CD14-positive monocyte (primary cell): ENCODE data around the gene SLC25A45. TPM values are rescaled to one million over a fixed set of nuclear protein-coding genes. Genes with fewer than 3 reads are reported as not detected.

ENCODE experiments used
- DNase-seq, 3 donors: peaks; one replicate each; pipeline ENCODE4 v3.0.0-alpha.2; 2011 to 2022
- H2AFZ ChIP-seq: 2 replicates; pipeline ENCODE4 v1.6.0; 2012; ENCODE audit warnings: mild to moderate bottlenecking, low read depth, low read length, inconsistent platforms; ENCODE audit not compliant: insufficient read depth, poor library complexity, severe bottlenecking
- H3K27ac ChIP-seq, 2 donors: 1 replicate in 1 of 2; 2 replicates in 1 of 2; pipeline ENCODE4 v1.5.1; 2012 to 2013; ENCODE audit warnings: low read length in 2 of 2, control low read depth in 1 of 2, inconsistent platforms in 1 of 2, low read depth in 1 of 2, mild to moderate bottlenecking in 1 of 2
- H3K27me3 ChIP-seq, 2 donors: one replicate each; pipeline versions ENCODE4 v1.6.0 to v1.6.1; 2011 to 2013; ENCODE audit warnings: low read length in 2 of 2; ENCODE audit not compliant: control insufficient read depth in 2 of 2, insufficient read depth in 2 of 2
- H3K36me3 ChIP-seq, 2 donors: replicated peaks in 1 of 2; 1 replicate in 1 of 2; 2 replicates in 1 of 2; pipeline versions ENCODE4 v1.5.1 to v1.6.1; 2012 to 2013; ENCODE audit warnings: low read length in 2 of 2, control low read depth in 1 of 2, inconsistent platforms in 1 of 2, mild to moderate bottlenecking in 1 of 2; ENCODE audit not compliant: insufficient read depth in 2 of 2, control insufficient read depth in 1 of 2
- H3K4me1 ChIP-seq, 2 donors: 1 replicate in 1 of 2; 2 replicates in 1 of 2; pipeline versions ENCODE4 v1.5.1 to v1.6.1; 2012 to 2013; ENCODE audit warnings: low read length in 2 of 2, control low read depth in 1 of 2, inconsistent platforms in 1 of 2, mild to moderate bottlenecking in 1 of 2, moderate library complexity in 1 of 2; ENCODE audit not compliant: insufficient read depth in 2 of 2, control insufficient read depth in 1 of 2
- H3K4me2 ChIP-seq: replicated peaks from 2 replicates; pipeline ENCODE3; 2012; ENCODE audit warnings: low read length, moderate library complexity, mild to moderate bottlenecking; ENCODE audit not compliant: poor library complexity, severe bottlenecking; ENCODE audit errors: extremely low read depth
- H3K4me3 ChIP-seq, 3 experiments: fragments of 200-600 bp in 1 of 3; sonication (generic) in 1 of 3; replicated peaks in 1 of 3; 1 replicate in 2 of 3; 2 replicates in 1 of 3; pipeline ENCODE4 v1.5.1; 2011 to 2013; ENCODE audit warnings: low read length in 3 of 3, mild to moderate bottlenecking in 3 of 3, control low read depth in 2 of 3, low read depth in 2 of 3, inconsistent platforms in 1 of 3, moderate library complexity in 1 of 3
- H3K79me2 ChIP-seq: 2 replicates; pipeline ENCODE4 v1.6.0; 2012; ENCODE audit warnings: mild to moderate bottlenecking, control low read depth, inconsistent platforms, low read length, moderate library complexity; ENCODE audit not compliant: insufficient read depth
- H3K9ac ChIP-seq: 2 replicates; pipeline ENCODE4 v1.6.0; 2017; ENCODE audit warnings: low read length, mild to moderate bottlenecking; ENCODE audit not compliant: insufficient read depth, poor library complexity, severe bottlenecking
- H3K9me3 ChIP-seq, 2 donors: replicated peaks in 1 of 2; 1 replicate in 1 of 2; 2 replicates in 1 of 2; pipeline versions ENCODE4 v1.5.1 to v1.6.1; 2012 to 2013; ENCODE audit warnings: low read length in 2 of 2, control low read depth in 1 of 2; ENCODE audit not compliant: control insufficient read depth in 1 of 2, insufficient read depth in 1 of 2
- H4K20me1 ChIP-seq: 2 replicates; pipeline ENCODE4 v1.6.0; 2012; ENCODE audit warnings: mild to moderate bottlenecking, low read length, control low read depth, moderate library complexity; ENCODE audit not compliant: insufficient read depth
- H3K27ac Mint-ChIP-seq, 7 donors: one replicate each; pipeline ENCODE4 v1.8.0; 2020; ENCODE audit warnings: mild to moderate bottlenecking in 7 of 7, mixed read lengths in 7 of 7, moderate library complexity in 6 of 7, inconsistent platforms in 2 of 7
- H3K27me3 Mint-ChIP-seq, 3 donors: one replicate each; pipeline ENCODE4 v1.8.0; 2021 to 2022; ENCODE audit warnings: low read depth in 3 of 3, mild to moderate bottlenecking in 3 of 3, mixed read lengths in 3 of 3, moderate library complexity in 3 of 3, inconsistent platforms in 1 of 3
- H3K36me3 Mint-ChIP-seq, 2 donors: one replicate each; pipeline ENCODE4 v1.8.0; 2020; ENCODE audit warnings: mixed read lengths in 2 of 2, inconsistent platforms in 1 of 2, mild to moderate bottlenecking in 1 of 2
- H3K4me1 Mint-ChIP-seq: one replicate; pipeline ENCODE4 v1.8.0; 2020; ENCODE audit warnings: mild to moderate bottlenecking, mixed read lengths
- H3K4me3 Mint-ChIP-seq, 2 donors: one replicate each; pipeline ENCODE4 v1.8.0; 2020; ENCODE audit warnings: mild to moderate bottlenecking in 2 of 2, mixed read lengths in 2 of 2, moderate library complexity in 1 of 2
- H3K9me3 Mint-ChIP-seq, 7 donors: one replicate each; pipeline ENCODE4 v1.8.0; 2020 to 2022; ENCODE audit warnings: mixed read lengths in 7 of 7, mild to moderate bottlenecking in 6 of 7, moderate library complexity in 6 of 7, inconsistent platforms in 2 of 7
- CTCF ChIP-seq: fragments of 200-600 bp; IDR thresholded peaks from one replicate; pipeline ENCODE4 v1.8.0; 2022; ENCODE audit warnings: antibody characterized with exemption, mild to moderate bottlenecking
- WGBS: methylation state at CpG from one replicate; pipeline ENCODE4 v1.1.5; 2013; ENCODE audit warnings: missing lambda C conversion rate; ENCODE audit not compliant: insufficient coverage; 5-methylcytosine and 5-hydroxymethylcytosine counted together
- intact Hi-C, 2 donors: fragments of 100-400 bp; cut with micrococcal nuclease; formaldehyde crosslinking; loops; one replicate each; pipeline versions ENCODE4 v1.15.0 to v1.15.1; 2023
- polyA plus RNA-seq, 3 donors: library from polyadenylated mRNA; depleted of rRNA in 1 of 3; unstranded in 2 of 3; stranded (reverse) in 1 of 3; fragments of 300-500 nt in 2 of 3; fragments of >200 nt in 1 of 3; fragmentation: Illumina TruSeq in 2 of 3; gene quantifications; 1 replicate in 2 of 3; 2 replicates in 1 of 3; pipeline ENCODE4 v1.2.3, GENCODE V29; 2012 to 2021

Gene SLC25A45
- polyA plus RNA-seq, 3 donors, result 3.7 to 11.3 (median 4.1) TPM

DNA sequence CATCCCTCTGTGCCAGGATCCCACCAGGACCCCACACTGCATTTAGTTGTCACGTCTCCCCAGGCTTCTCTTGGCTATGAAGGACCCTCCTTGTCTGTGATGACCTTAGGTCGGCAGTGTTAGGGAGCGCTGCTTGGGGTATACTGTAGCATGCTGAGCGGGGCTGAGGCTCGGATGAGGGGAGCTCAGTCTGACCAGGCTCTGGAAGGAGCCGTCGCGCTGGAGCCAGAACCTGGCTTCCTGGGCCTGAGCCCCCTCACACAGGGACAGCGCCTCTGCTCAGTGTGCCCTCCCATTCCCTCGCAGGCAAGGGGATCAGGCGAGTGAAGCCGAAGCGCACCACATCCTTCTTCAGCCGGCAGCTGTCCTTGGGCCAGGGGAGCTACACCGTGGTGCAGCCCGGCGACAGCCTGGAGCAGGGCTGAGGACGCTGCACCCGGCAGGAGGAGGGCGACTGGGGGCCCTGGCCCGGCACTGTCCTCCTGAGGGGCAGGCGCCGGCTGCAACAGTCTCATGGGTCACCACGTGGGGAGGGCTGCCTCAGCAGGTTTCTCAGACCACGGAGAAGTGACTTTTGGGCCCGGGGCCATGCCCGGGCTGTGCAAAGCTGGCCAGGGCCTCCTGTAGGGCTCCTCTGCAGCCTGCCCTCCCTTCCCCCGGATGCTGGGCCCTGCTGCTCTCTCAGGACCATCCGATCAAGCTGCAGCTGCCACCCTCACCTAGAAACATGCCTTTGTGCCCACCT lies 28.7 kb upstream of the SLC25A45 start:
- H4K20me1 ChIP-seq, result peaks cover 30% of the 10 kb centered on the region
- 94% methylated on average over 29 of the region's 29 CpGs for WGBS
- H3K27me3 Mint-ChIP-seq, result peaks cover 0 to 4% (median 0%) of the 10 kb centered on the region in 3 donors
- H3K9ac ChIP-seq, result no peak overlapping the region
- H3K79me2 ChIP-seq, result no peaks in the 10 kb centered on the region
- no peak for TF ChIP-seq CTCF
- H3K4me3 ChIP-seq, result no peak overlapping the region
- H3K27ac ChIP-seq, result no peak overlapping the region
- no peak for DNase-seq
- H3K9me3 ChIP-seq, result no peaks in the 10 kb centered on the region
- H3K4me2 ChIP-seq, result no peak overlapping the region
- intact Hi-C loops, result loop anchor here in 1 of 2 donors (10.0 kb wide), 1 partner anchor 46 kb away; no protein-coding TSS in a partner anchor
- no peak overlapping the region for H3K4me3 Mint-ChIP-seq
- H3K36me3 Mint-ChIP-seq, result peaks cover 49 to 82% of the 10 kb centered on the region in 2 donors
- peaks cover 0 to 2% (median 0%) of the 10 kb centered on the region in 7 donors for H3K9me3 Mint-ChIP-seq
- peaks cover 46 to 73% of the 10 kb centered on the region in 2 donors for H3K36me3 ChIP-seq
- peaks cover 6% of the 10 kb centered on the region for H3K4me1 Mint-ChIP-seq
- no peak overlapping the region for H3K27ac Mint-ChIP-seq
- H3K27me3 ChIP-seq, result no peaks in the 10 kb centered on the region
- H2AFZ ChIP-seq, result no peak overlapping the region
- H3K4me1 ChIP-seq, result peaks cover 4 to 5% of the 10 kb centered on the region in 2 donors

DNA sequence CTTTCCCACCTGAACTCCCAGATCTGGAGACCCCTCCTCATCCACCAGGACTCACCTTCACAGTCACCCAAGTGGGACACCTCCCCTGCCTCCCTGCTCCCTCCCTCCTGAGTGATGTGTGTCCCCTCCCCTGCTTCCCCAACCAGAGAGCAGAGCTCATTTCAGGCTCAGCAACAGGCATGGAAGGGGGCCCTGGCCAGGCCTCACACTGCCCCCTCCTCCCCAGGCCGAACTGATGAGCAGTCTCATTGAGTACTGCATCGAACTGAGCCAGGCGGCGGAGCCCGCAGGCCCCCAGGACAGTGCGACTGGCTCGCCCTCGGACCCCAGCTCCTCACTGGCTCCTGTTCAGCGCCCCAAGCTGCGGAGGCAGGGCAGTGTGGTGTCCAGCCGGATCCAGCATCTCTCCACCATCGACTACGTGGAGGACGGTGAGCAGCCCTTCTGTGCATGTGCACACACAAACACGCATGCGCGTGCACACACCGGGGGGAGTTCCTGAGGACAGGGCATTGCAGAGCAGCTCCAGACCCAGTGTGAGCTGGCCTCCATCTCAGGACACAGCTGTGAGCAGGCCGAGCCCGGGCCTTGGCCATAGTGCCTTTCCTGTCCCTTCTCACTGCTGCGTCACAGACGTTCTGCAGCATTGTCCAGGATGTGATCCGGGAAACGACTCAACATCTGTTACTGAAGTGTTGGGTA lies 22.3 kb upstream of the SLC25A45 start:
- H3K27me3 Mint-ChIP-seq, result peaks cover 0 to 3% (median 0%) of the 10 kb centered on the region in 3 donors
- WGBS, result 87% methylated on average over 23 of the region's 24 CpGs
- intact Hi-C loops, result loop anchor here in 1 of 2 donors (5.0 kb wide), 1 partner anchor 37 kb away; no protein-coding TSS in a partner anchor
- peaks cover 19% of the 10 kb centered on the region for H3K4me1 Mint-ChIP-seq
- TF ChIP-seq CTCF, result no peak
- peaks cover 21 to 24% of the 10 kb centered on the region in 2 donors for H3K4me1 ChIP-seq
- peaks cover 52 to 84% of the 10 kb centered on the region in 2 donors for H3K36me3 Mint-ChIP-seq
- no peak overlapping the region for H3K4me2 ChIP-seq
- H3K9me3 Mint-ChIP-seq, result peaks cover 0 to 2% (median 0%) of the 10 kb centered on the region in 7 donors
- H2AFZ ChIP-seq, result no peak overlapping the region
- no peak overlapping the region for H3K4me3 ChIP-seq
- no peaks in the 10 kb centered on the region for H3K9me3 ChIP-seq
- no peak overlapping the region for H3K4me3 Mint-ChIP-seq
- no peaks in the 10 kb centered on the region for H3K27me3 ChIP-seq
- no peak for DNase-seq
- no peaks in the 10 kb centered on the region for H3K79me2 ChIP-seq
- H3K27ac ChIP-seq, result no peak overlapping the region
- H4K20me1 ChIP-seq, result peaks cover 32% of the 10 kb centered on the region
- peaks cover 43 to 80% of the 10 kb centered on the region in 2 donors for H3K36me3 ChIP-seq
- H3K9ac ChIP-seq, result peak overlapping the region; percentile 4
- H3K27ac Mint-ChIP-seq, result peak overlapping the region in 3 of 7 donors; percentile 64 to 71 (median 68)
